ENCODE results near the gene PRKCE.
"Not testable (repeated sequence)": the region's sequence is repeated elsewhere in the genome, so short reads cannot be mapped to it uniquely, and the experiment has no call there.

PRKCE gene

GRCh38 chr2:45715601-45716379 lies 64.3 kb downstream of the PRKCE start:
- Histone ChIP-seq H2BK5ac (ENCODE audit: low read depth, low read length, poor library complexity, severe bottlenecking) (no peak overlapping the region), H3K9ac (ENCODE audit: low read length) (no peak overlapping the region), H4K8ac (ENCODE audit: low read length) (no peak overlapping the region), H3K36me3 (ENCODE audit: control insufficient read depth in 1 of 2, insufficient read depth in 2 of 2, low read depth in 1 of 2, low read length in 2 of 2) (peaks cover 0 to 11% of the 10 kb centered on the region in 2 experiments), H2AK5ac (ENCODE audit: low read length, severe bottlenecking) (no peak overlapping the region), H3K4me1 (ENCODE audit: control insufficient read depth, insufficient read depth, low read depth, low read length) (peaks cover 1% of the 10 kb centered on the region), H2BK12ac (ENCODE audit: low read length in 2 of 2) (no peak overlapping the region), H3K27ac (ENCODE audit: low read length, poor library complexity, severe bottlenecking) (no peak overlapping the region), H2BK120ac (ENCODE audit: low read depth, low read length) (no peak overlapping the region), H2AFZ (ENCODE audit: low read depth, low read length) (no peak overlapping the region), H3K14ac (ENCODE audit: low read length in 2 of 2) (no peak overlapping the region), H4K91ac (ENCODE audit: low read length) (no peak overlapping the region), H3K4me3 (ENCODE audit: insufficient read depth in 1 of 2, low read depth in 1 of 2, low read length in 2 of 2) (no peak overlapping the region), H3K79me1 (replicated peaks; ENCODE audit: low read length, poor library complexity, severe bottlenecking) (peaks cover 2% of the 10 kb centered on the region), H3K4ac (ENCODE audit: low read depth in 1 of 2, low read length in 2 of 2) (no peak overlapping the region), H3K18ac (ENCODE audit: low read depth in 1 of 2, low read length in 2 of 2) (no peak overlapping the region), H3K4me2 (ENCODE audit: low read length, poor library complexity, severe bottlenecking) (no peak overlapping the region), H3K27me3 (ENCODE audit: control insufficient read depth in 1 of 2, insufficient read depth in 1 of 2, low read length in 2 of 2) (no peaks in the 10 kb centered on the region), H3K9me3 (ENCODE audit: control insufficient read depth, low read length) (no peaks in the 10 kb centered on the region), H3K23ac (ENCODE audit: low read length in 2 of 2) (no peak overlapping the region), H2BK15ac (ENCODE audit: low read depth, poor library complexity, severe bottlenecking) (no peak overlapping the region)
- no peak for DNase-seq
- WGBS: 91% methylated on average over 5 of the region's 5 CpGs

- H3K79me1 ChIP-seq (replicated peaks; ENCODE audit: low read length, poor library complexity, severe bottlenecking); H3K9me3 ChIP-seq (ENCODE audit: control insufficient read depth, low read length): not testable (repeated sequence)
- WGBS: 100% methylated on average over 1 of the region's 1 CpG
Observed at GRCh38 chr2:45716432-45716831, 65.0 kb downstream of the PRKCE start.

GRCh38 chr2:45716915-45717314 lies 65.4 kb downstream of the PRKCE start:
- Histone ChIP-seq H2BK12ac (ENCODE audit: low read length in 2 of 2) (no peak overlapping the region), H2AK5ac (ENCODE audit: low read length, severe bottlenecking) (no peak overlapping the region), H2AFZ (ENCODE audit: low read depth, low read length) (no peak overlapping the region), H3K4me2 (ENCODE audit: low read length, poor library complexity, severe bottlenecking) (no peak overlapping the region), H3K79me1 (replicated peaks; ENCODE audit: low read length, poor library complexity, severe bottlenecking) (peaks cover 4% of the 10 kb centered on the region), H4K8ac (ENCODE audit: low read length) (no peak overlapping the region), H3K27me3 (ENCODE audit: control insufficient read depth in 1 of 2, insufficient read depth in 1 of 2, low read length in 2 of 2) (no peaks in the 10 kb centered on the region), H2BK120ac (ENCODE audit: low read depth, low read length) (no peak overlapping the region), H3K18ac (ENCODE audit: low read depth in 1 of 2, low read length in 2 of 2) (no peak overlapping the region), H3K14ac (ENCODE audit: low read length in 2 of 2) (no peak overlapping the region), H3K23ac (ENCODE audit: low read length in 2 of 2) (no peak overlapping the region), H2BK5ac (ENCODE audit: low read depth, low read length, poor library complexity, severe bottlenecking) (no peak overlapping the region), H3K9me3 (ENCODE audit: control insufficient read depth, low read length) (no peaks in the 10 kb centered on the region), H3K4me1 (ENCODE audit: control insufficient read depth, insufficient read depth, low read depth, low read length) (peaks cover 1% of the 10 kb centered on the region), H3K4me3 (ENCODE audit: insufficient read depth in 1 of 2, low read depth in 1 of 2, low read length in 2 of 2) (no peak overlapping the region), H3K27ac (ENCODE audit: low read length, poor library complexity, severe bottlenecking) (no peak overlapping the region), H4K91ac (ENCODE audit: low read length) (no peak overlapping the region), H3K4ac (ENCODE audit: low read depth in 1 of 2, low read length in 2 of 2) (no peak overlapping the region), H3K36me3 (ENCODE audit: control insufficient read depth in 1 of 2, insufficient read depth in 2 of 2, low read depth in 1 of 2, low read length in 2 of 2) (peaks cover 0 to 6% of the 10 kb centered on the region in 2 experiments), H3K9ac (ENCODE audit: low read length) (no peak overlapping the region), H2BK15ac (ENCODE audit: low read depth, poor library complexity, severe bottlenecking) (no peak overlapping the region)
- no peak for DNase-seq

More at GRCh38 chr2:45716432-45716831, 65.0 kb downstream of the PRKCE start:
- not testable (repeated sequence) for H3K4me2 ChIP-seq (ENCODE audit: low read length, poor library complexity, severe bottlenecking); H3K18ac ChIP-seq (ENCODE audit: low read depth in 1 of 2, low read length in 2 of 2); H2AFZ ChIP-seq (ENCODE audit: low read depth, low read length); H2BK12ac ChIP-seq (ENCODE audit: low read length in 2 of 2); H2BK15ac ChIP-seq (ENCODE audit: low read depth, poor library complexity, severe bottlenecking); H3K4me1 ChIP-seq (ENCODE audit: control insufficient read depth, insufficient read depth, low read depth, low read length); H3K4me3 ChIP-seq (ENCODE audit: insufficient read depth in 1 of 2, low read depth in 1 of 2, low read length in 2 of 2); H2BK120ac ChIP-seq (ENCODE audit: low read depth, low read length); H4K91ac ChIP-seq (ENCODE audit: low read length); DNase-seq; H3K4ac ChIP-seq (ENCODE audit: low read depth in 1 of 2, low read length in 2 of 2); H3K36me3 ChIP-seq (ENCODE audit: control insufficient read depth in 1 of 2, insufficient read depth in 2 of 2, low read depth in 1 of 2, low read length in 2 of 2); H2BK5ac ChIP-seq (ENCODE audit: low read depth, low read length, poor library complexity, severe bottlenecking); H4K8ac ChIP-seq (ENCODE audit: low read length); H3K27ac ChIP-seq (ENCODE audit: low read length, poor library complexity, severe bottlenecking); H2AK5ac ChIP-seq (ENCODE audit: low read length, severe bottlenecking); H3K14ac ChIP-seq (ENCODE audit: low read length in 2 of 2); H3K23ac ChIP-seq (ENCODE audit: low read length in 2 of 2); H3K9ac ChIP-seq (ENCODE audit: low read length); H3K27me3 ChIP-seq (ENCODE audit: control insufficient read depth in 1 of 2, insufficient read depth in 1 of 2, low read length in 2 of 2)

GRCh38 chr2:45720210-45720609 lies 68.7 kb downstream of the PRKCE start:
- H2AFZ ChIP-seq (ENCODE audit: low read depth, low read length): no peak overlapping the region
- H3K18ac ChIP-seq (ENCODE audit: low read depth in 1 of 2, low read length in 2 of 2): no peak overlapping the region
- H3K4me2 ChIP-seq (ENCODE audit: low read length, poor library complexity, severe bottlenecking): no peak overlapping the region
- H3K9ac ChIP-seq (ENCODE audit: low read length): no peak overlapping the region
- H3K4me1 ChIP-seq (ENCODE audit: control insufficient read depth, insufficient read depth, low read depth, low read length): peaks cover 1% of the 10 kb centered on the region
- no peaks in the 10 kb centered on the region for H3K9me3 ChIP-seq (ENCODE audit: control insufficient read depth, low read length)
- H2BK120ac ChIP-seq (ENCODE audit: low read depth, low read length): no peak overlapping the region
- no peaks in the 10 kb centered on the region for H3K27me3 ChIP-seq (ENCODE audit: control insufficient read depth in 1 of 2, insufficient read depth in 1 of 2, low read length in 2 of 2)
- no peak overlapping the region for H3K4me3 ChIP-seq (ENCODE audit: insufficient read depth in 1 of 2, low read depth in 1 of 2, low read length in 2 of 2)
- no peak overlapping the region for H2BK15ac ChIP-seq (ENCODE audit: low read depth, poor library complexity, severe bottlenecking)
- H3K79me1 ChIP-seq (replicated peaks; ENCODE audit: low read length, poor library complexity, severe bottlenecking): peaks cover 4% of the 10 kb centered on the region
- H4K91ac ChIP-seq (ENCODE audit: low read length): no peak overlapping the region
- no peak for DNase-seq
- 91% methylated on average over 5 of the region's 6 CpGs for WGBS
- H3K27ac ChIP-seq (ENCODE audit: low read length, poor library complexity, severe bottlenecking): no peak overlapping the region
- no peak overlapping the region for H2BK5ac ChIP-seq (ENCODE audit: low read depth, low read length, poor library complexity, severe bottlenecking)
- no peaks in the 10 kb centered on the region for H3K36me3 ChIP-seq (ENCODE audit: control insufficient read depth in 1 of 2, insufficient read depth in 2 of 2, low read depth in 1 of 2, low read length in 2 of 2)
- no peak overlapping the region for H2AK5ac ChIP-seq (ENCODE audit: low read length, severe bottlenecking)
- no peak overlapping the region for H4K8ac ChIP-seq (ENCODE audit: low read length)
- no peak overlapping the region for H3K4ac ChIP-seq (ENCODE audit: low read depth in 1 of 2, low read length in 2 of 2)
- H3K14ac ChIP-seq (ENCODE audit: low read length in 2 of 2): no peak overlapping the region
- H3K23ac ChIP-seq (ENCODE audit: low read length in 2 of 2): no peak overlapping the region
- H2BK12ac ChIP-seq (ENCODE audit: low read length in 2 of 2): no peak overlapping the region

All from mesenchymal stem cell (in vitro differentiated cells and primary cell).